IPS-11a (cell line): ENCODE data around the gene LNPK.
"Not testable (repeated sequence)": the region's sequence is repeated elsewhere in the genome, so short reads cannot be mapped to it uniquely, and the experiment has no call there.

Experiments used
- H3K4me3 ChIP-seq: one replicate; pipeline ENCODE4 v1.5.1; 2013; ENCODE audit warnings: low read depth, low read length, control low read depth

Gene LNPK

GRCh38 chr2:175976391-175977157, 25.5 kb downstream of the LNPK start:
- no peak overlapping the region for H3K4me3 ChIP-seq

GRCh38 chr2:175973373-175973772, 28.7 kb downstream of the LNPK start:
- no peak overlapping the region for H3K4me3 ChIP-seq

GRCh38 chr2:175966839-175967238, 35.2 kb downstream of the LNPK start:
- H3K4me3 ChIP-seq, result no peak overlapping the region

- no peak overlapping the region for H3K4me3 ChIP-seq
Observed at GRCh38 chr2:175965773-175966172, 36.3 kb downstream of the LNPK start.

- H3K4me3 ChIP-seq, result no peak overlapping the region
Observed at GRCh38 chr2:175964195-175964594, 37.9 kb downstream of the LNPK start.

GRCh38 chr2:175963171-175963570, 38.9 kb downstream of the LNPK start:
- H3K4me3 ChIP-seq, result not testable (repeated sequence)

- H3K4me3 ChIP-seq, result no peak overlapping the region
Observed at GRCh38 chr2:175957845-175958244, 44.2 kb downstream of the LNPK start.

- H3K4me3 ChIP-seq, result no peak overlapping the region
Observed at GRCh38 chr2:175955136-175955535, 46.9 kb downstream of the LNPK start.

- H3K4me3 ChIP-seq, result no peak overlapping the region
Observed at GRCh38 chr2:175950512-175950911, 51.6 kb downstream of the LNPK start.

- no peak overlapping the region for H3K4me3 ChIP-seq
Observed at GRCh38 chr2:175948191-175948590, 53.9 kb downstream of the LNPK start.

GRCh38 chr2:175947073-175947472, 55.0 kb downstream of the LNPK start:
- no peak overlapping the region for H3K4me3 ChIP-seq

GRCh38 chr2:175941699-175942098, 60.4 kb downstream of the LNPK start:
- no peak overlapping the region for H3K4me3 ChIP-seq

- no peak overlapping the region for H3K4me3 ChIP-seq
Observed at GRCh38 chr2:175937216-175937615, 64.9 kb downstream of the LNPK start.

GRCh38 chr2:175935289-175936181, 66.5 kb downstream of the LNPK start:
- H3K4me3 ChIP-seq, result no peak overlapping the region

- no peak overlapping the region for H3K4me3 ChIP-seq
Observed at GRCh38 chr2:175932675-175933074, 69.4 kb downstream of the LNPK start.

GRCh38 chr2:175931805-175932204, 70.3 kb downstream of the LNPK start:
- no peak overlapping the region for H3K4me3 ChIP-seq

- H3K4me3 ChIP-seq, result no peak overlapping the region
Observed at GRCh38 chr2:175930504-175930903, 71.6 kb downstream of the LNPK start.

GRCh38 chr2:175929850-175930249, 72.2 kb downstream of the LNPK start:
- no peak overlapping the region for H3K4me3 ChIP-seq

- no peak overlapping the region for H3K4me3 ChIP-seq
Observed at GRCh38 chr2:175926272-175926671, 75.8 kb downstream of the LNPK start.

- no peak overlapping the region for H3K4me3 ChIP-seq
Observed at GRCh38 chr2:175922160-175922559, 79.9 kb downstream of the LNPK start.

GRCh38 chr2:175918935-175919334, 83.1 kb downstream of the LNPK start:
- no peak overlapping the region for H3K4me3 ChIP-seq

GRCh38 chr2:175914846-175915245, 87.2 kb downstream of the LNPK start:
- H3K4me3 ChIP-seq, result no peak overlapping the region
